ENCODE results near the gene HLA-DMB.

GRCh38 chr6:32947552-32948465, 7.0 kb upstream of the HLA-DMB start:
- peak in 5 of 6 experiments; percentile 26 to 66 (median 59) for TF ChIP-seq CTCF (IDR thresholded peaks at IDR 0.05)
- TF ChIP-seq POLR2A (IDR thresholded peaks at IDR 0.05): no peak
